IPS-11a (cell line): ENCODE data around the gene NLGN4X.

Experiments used
- H3K4me3 ChIP-seq: one replicate; pipeline ENCODE4 v1.5.1; 2013; ENCODE audit warnings: low read depth, low read length, control low read depth

NLGN4X gene

GRCh38 chrX:6159468-6159867 is 69.2 kb downstream of the NLGN4X start:
- H3K4me3 ChIP-seq, result no peak overlapping the region

- H3K4me3 ChIP-seq, result no peak overlapping the region
Measured at GRCh38 chrX:6151971-6152370, 76.7 kb downstream of the NLGN4X start.

- no peak overlapping the region for H3K4me3 ChIP-seq
Measured at GRCh38 chrX:6149060-6149872, 79.4 kb downstream of the NLGN4X start.

GRCh38 chrX:6134255-6134654 is 94.4 kb downstream of the NLGN4X start:
- H3K4me3 ChIP-seq, result no peak overlapping the region

GRCh38 chrX:6132970-6133369 is 95.7 kb downstream of the NLGN4X start:
- no peak overlapping the region for H3K4me3 ChIP-seq

- H3K4me3 ChIP-seq, result no peak overlapping the region
Measured at GRCh38 chrX:6131287-6131686, 97.4 kb downstream of the NLGN4X start.

- H3K4me3 ChIP-seq, result no peak overlapping the region
Measured at GRCh38 chrX:6129195-6129594, 99.5 kb downstream of the NLGN4X start.

GRCh38 chrX:6120329-6120728 is 108.3 kb downstream of the NLGN4X start:
- no peak overlapping the region for H3K4me3 ChIP-seq

GRCh38 chrX:6095469-6095868 is 133.2 kb downstream of the NLGN4X start:
- H3K4me3 ChIP-seq, result no peak overlapping the region

- H3K4me3 ChIP-seq, result no peak overlapping the region
Measured at GRCh38 chrX:6074532-6074931, 154.1 kb downstream of the NLGN4X start.

GRCh38 chrX:6071731-6072130 is 156.9 kb downstream of the NLGN4X start:
- H3K4me3 ChIP-seq, result no peak overlapping the region

GRCh38 chrX:6067600-6067999 is 161.1 kb downstream of the NLGN4X start:
- no peak overlapping the region for H3K4me3 ChIP-seq

- H3K4me3 ChIP-seq, result no peak overlapping the region
Measured at GRCh38 chrX:6053141-6053540, 175.5 kb downstream of the NLGN4X start.

- H3K4me3 ChIP-seq, result no peak overlapping the region
Measured at GRCh38 chrX:6052111-6052745, 176.4 kb downstream of the NLGN4X start.

GRCh38 chrX:6049132-6049531 is 179.5 kb downstream of the NLGN4X start:
- no peak overlapping the region for H3K4me3 ChIP-seq

- no peak overlapping the region for H3K4me3 ChIP-seq
Measured at GRCh38 chrX:6041630-6042029, 187.0 kb downstream of the NLGN4X start.

- H3K4me3 ChIP-seq, result no peak overlapping the region
Measured at GRCh38 chrX:6029014-6029413, 199.7 kb downstream of the NLGN4X start.

GRCh38 chrX:6026980-6027379 is 201.7 kb downstream of the NLGN4X start:
- no peak overlapping the region for H3K4me3 ChIP-seq

GRCh38 chrX:6026429-6026828 is 202.2 kb downstream of the NLGN4X start:
- H3K4me3 ChIP-seq, result no peak overlapping the region

- H3K4me3 ChIP-seq, result no peak overlapping the region
Measured at GRCh38 chrX:6024204-6024603, 204.5 kb downstream of the NLGN4X start.

- no peak overlapping the region for H3K4me3 ChIP-seq
Measured at GRCh38 chrX:6021316-6022091, 207.2 kb downstream of the NLGN4X start.

- no peak overlapping the region for H3K4me3 ChIP-seq
Measured at GRCh38 chrX:6019076-6019475, 209.6 kb downstream of the NLGN4X start.
